Liver (tissue), 9 donors: ENCODE data around the gene PARD3. TPM values are rescaled to one million over a fixed set of nuclear protein-coding genes. Genes with fewer than 3 reads are reported as not detected.

Source experiments
- DNase-seq: peaks from one replicate; pipeline ENCODE4 v3.0.0-alpha.2; 2017; ENCODE audit warnings: low spot score
- H3K27ac ChIP-seq, 2 donors: one replicate each; pipeline ENCODE4 v1.7.0; 2013; ENCODE audit warnings: inconsistent platforms in 2 of 2, low read length in 2 of 2, control low read depth in 1 of 2, low read depth in 1 of 2, mild to moderate bottlenecking in 1 of 2
- H3K27me3 ChIP-seq, 4 donors: one replicate each; pipeline versions ENCODE4 v1.6.1 to v1.7.0; 2013; ENCODE audit warnings: low read length in 3 of 4, inconsistent platforms in 1 of 4, mild to moderate bottlenecking in 1 of 4, moderate library complexity in 1 of 4; ENCODE audit not compliant: control insufficient read depth in 4 of 4, insufficient read depth in 4 of 4
- H3K36me3 ChIP-seq, 4 donors: one replicate each; pipeline versions ENCODE4 v1.6.1 to v1.7.0; 2013; ENCODE audit warnings: low read length in 3 of 4, mild to moderate bottlenecking in 3 of 4, low read depth in 1 of 4, moderate library complexity in 1 of 4; ENCODE audit not compliant: control insufficient read depth in 4 of 4, insufficient read depth in 3 of 4
- H3K4me1 ChIP-seq, 4 donors: one replicate each; pipeline versions ENCODE4 v1.6.1 to v1.7.0; 2013; ENCODE audit warnings: low read length in 3 of 4, mild to moderate bottlenecking in 3 of 4, moderate library complexity in 1 of 4; ENCODE audit not compliant: control insufficient read depth in 4 of 4, insufficient read depth in 4 of 4
- H3K4me3 ChIP-seq, 3 donors: one replicate each; pipeline versions ENCODE4 v1.6.1 to v1.7.0; 2013; ENCODE audit warnings: low read length in 3 of 3, control low read depth in 1 of 3, low read depth in 1 of 3, mild to moderate bottlenecking in 1 of 3
- H3K9ac ChIP-seq, 2 donors: one replicate each; pipeline ENCODE4 v1.7.0; 2013; ENCODE audit warnings: low read length in 2 of 2, mild to moderate bottlenecking in 2 of 2, moderate library complexity in 2 of 2, control low read depth in 1 of 2, low read depth in 1 of 2
- H3K9me3 ChIP-seq, 4 donors: one replicate each; pipeline versions ENCODE4 v1.6.1 to v1.7.0; 2013; ENCODE audit warnings: low read length in 3 of 4; ENCODE audit not compliant: control insufficient read depth in 4 of 4
- ATF3 ChIP-seq: IDR thresholded peaks from 2 replicates; pipeline ENCODE4 v1.6.1; 2016; ENCODE audit warnings: antibody characterized with exemption
- CTCF ChIP-seq: fragments of 150-350 bp; IDR thresholded peaks from 2 replicates; pipeline ENCODE4 v1.5.1; 2017; ENCODE audit warnings: improper control_type of control experiment, low read depth, low read length; ENCODE audit not compliant: missing input control
- EGR1 ChIP-seq, 2 donors: IDR thresholded peaks; 2 replicates each; pipeline ENCODE4 v1.6.1; 2016 to 2018; ENCODE audit warnings: antibody characterized with exemption in 2 of 2, low read depth in 2 of 2
- FOXA1 ChIP-seq: IDR thresholded peaks from 2 replicates; pipeline ENCODE4 v1.6.1; 2016; ENCODE audit warnings: antibody characterized with exemption
- FOXA2 ChIP-seq: IDR thresholded peaks from 2 replicates; pipeline ENCODE4 v1.6.1; 2016; ENCODE audit warnings: antibody characterized with exemption
- GABPA ChIP-seq, 2 donors: IDR thresholded peaks in 1 of 2; conservative IDR thresholded peaks in 1 of 2; 2 replicates each; pipeline ENCODE4 v1.6.1; 2016; ENCODE audit warnings: antibody characterized with exemption in 2 of 2, mild to moderate bottlenecking in 1 of 2, moderate library complexity in 1 of 2
- HNF4A ChIP-seq, 2 donors: conservative IDR thresholded peaks; 2 replicates each; pipeline ENCODE4 v1.6.1; 2016; ENCODE audit warnings: antibody characterized with exemption in 2 of 2, mild to moderate bottlenecking in 2 of 2
- HNF4G ChIP-seq: IDR thresholded peaks from 2 replicates; pipeline ENCODE4 v1.6.1; 2016; ENCODE audit warnings: antibody characterized with exemption
- JUND ChIP-seq, 2 donors: IDR thresholded peaks; 2 replicates each; pipeline ENCODE4 v1.6.1; 2016; ENCODE audit warnings: antibody characterized with exemption in 2 of 2
- MAX ChIP-seq: IDR thresholded peaks from 2 replicates; pipeline ENCODE4 v1.6.1; 2016; ENCODE audit warnings: antibody characterized with exemption
- NR2F2 ChIP-seq: IDR thresholded peaks from 2 replicates; pipeline ENCODE4 v1.6.1; 2016; ENCODE audit warnings: antibody characterized with exemption
- RAD21 ChIP-seq, 2 donors: IDR thresholded peaks; 2 replicates each; pipeline ENCODE4 v1.6.1; 2016; ENCODE audit warnings: antibody characterized with exemption in 2 of 2, mild to moderate bottlenecking in 2 of 2
- REST ChIP-seq: IDR thresholded peaks from 2 replicates; pipeline ENCODE4 v1.6.1; 2016; ENCODE audit warnings: antibody characterized with exemption, mild to moderate bottlenecking
- RXRA ChIP-seq, 2 donors: IDR thresholded peaks; 2 replicates each; pipeline ENCODE4 v1.6.1; 2017 to 2018; ENCODE audit warnings: antibody characterized with exemption in 2 of 2, mild to moderate bottlenecking in 1 of 2
- SP1 ChIP-seq: IDR thresholded peaks from 2 replicates; pipeline ENCODE4 v1.6.1; 2018; ENCODE audit warnings: antibody characterized with exemption, mild to moderate bottlenecking
- YY1 ChIP-seq: IDR thresholded peaks from 2 replicates; pipeline ENCODE4 v1.6.1; 2016; ENCODE audit warnings: antibody characterized with exemption, mild to moderate bottlenecking
- WGBS: extraction: QIAGEN DNeasy Blood & Tissue Kit; methylation state at CpG from one replicate; pipeline ENCODE4 v1.1.7; 2013; 5-methylcytosine and 5-hydroxymethylcytosine counted together
- polyA plus RNA-seq, 2 donors: library from polyadenylated mRNA; stranded (reverse) in 1 of 2; unstranded in 1 of 2; fragments of 200-250 nt in 1 of 2; fragments of >200 nt in 1 of 2; fragmentation: Nextera tagmentation in 1 of 2; extraction: Ambion mirVana in 1 of 2; gene quantifications; one replicate each; pipeline versions ENCODE4 v1.2.1 to v1.2.3, GENCODE V29; 2013 to 2015
- total RNA-seq, 2 donors: library from RNA; depleted of rRNA; stranded (reverse); fragments of >200 nt; gene quantifications; one replicate each; pipeline ENCODE4 v1.2.3, GENCODE V29; 2014
- donor health status: healthy.
- donor health status: healthy.
- donor health status: healthy.
- donor health status: healthy.
- donor health status: healthy.

The PARD3 gene
- total and polyA plus RNA-seq, 4 donors, result 12.3 to 43.8 (median 13.5) TPM

GRCh38 chr10:34191406-34191805 is 623.7 kb downstream of the PARD3 start (continued):
- TF ChIP-seq REST (no peak), NR2F2 (no peak), HNF4G (no peak), MAX (no peak), HNF4A (conservative IDR thresholded peaks at IDR 0.05) (no peak), FOXA2 (no peak), JUND (IDR thresholded peaks at IDR 0.05) (no peak), RXRA (IDR thresholded peaks at IDR 0.05) (no peak), GABPA (IDR thresholded peaks at IDR 0.05 in 1 of 2, conservative IDR thresholded peaks at IDR 0.05 in 1 of 2) (no peak), ATF3 (no peak), RAD21 (IDR thresholded peaks at IDR 0.05) (no peak), YY1 (no peak)

GRCh38 chr10:34190580-34190979 is 624.5 kb downstream of the PARD3 start:
- Histone ChIP-seq H3K9ac (no peak overlapping the region), H3K9me3 (no peaks in the 10 kb centered on the region), H3K36me3 (no peaks in the 10 kb centered on the region), H3K27ac (no peak overlapping the region), H3K27me3 (no peaks in the 10 kb centered on the region), H3K4me1 (peaks cover 0 to 3% (median 0%) of the 10 kb centered on the region in 4 donors), H3K4me3 (no peak overlapping the region)
- 90% methylated on average over 7 of the region's 7 CpGs for WGBS
- TF ChIP-seq EGR1 (IDR thresholded peaks at IDR 0.05; ENCODE audit: low read depth in 2 of 2) (no peak), SP1 (no peak), CTCF (no peak), RXRA (IDR thresholded peaks at IDR 0.05) (no peak), MAX (no peak), FOXA1 (no peak), GABPA (IDR thresholded peaks at IDR 0.05 in 1 of 2, conservative IDR thresholded peaks at IDR 0.05 in 1 of 2) (no peak), RAD21 (IDR thresholded peaks at IDR 0.05) (no peak)
- no peak for DNase-seq

GRCh38 chr10:34189830-34190229 is 625.3 kb downstream of the PARD3 start:
- WGBS, result 100% methylated on average over 1 of the region's 1 CpG
- H3K4me1 ChIP-seq, result peaks cover 0 to 10% (median 6%) of the 10 kb centered on the region in 4 donors
- TF ChIP-seq FOXA2 (no peak), JUND (IDR thresholded peaks at IDR 0.05) (no peak), HNF4A (conservative IDR thresholded peaks at IDR 0.05) (no peak)
- no peak overlapping the region for H3K4me3 ChIP-seq
- DNase-seq, result no peak
- H3K36me3 ChIP-seq, result no peaks in the 10 kb centered on the region
- H3K9ac ChIP-seq, result no peak overlapping the region
- no peaks in the 10 kb centered on the region for H3K27me3 ChIP-seq
- no peak overlapping the region for H3K27ac ChIP-seq
- no peaks in the 10 kb centered on the region for H3K9me3 ChIP-seq
